KMS-11 (cell line): ENCODE data around the gene GBP4.

ENCODE experiments used
- H2AFZ ChIP-seq: fragments of 200-600 bp; sonication (generic); 2 replicates; pipeline ENCODE4 v1.6.1; 2016; ENCODE audit warnings: antibody characterized with exemption, mixed run types, low read depth
- H3K27ac ChIP-seq: fragments of 200-600 bp; sonication (generic); 2 replicates; pipeline ENCODE4 v1.6.1; 2016; ENCODE audit warnings: mild to moderate bottlenecking, mixed run types
- H3K27me3 ChIP-seq: fragments of 200-600 bp; sonication (generic); 2 replicates; pipeline ENCODE4 v1.6.1; 2017; ENCODE audit warnings: mild to moderate bottlenecking, low read depth, mixed run types, moderate library complexity; ENCODE audit not compliant: insufficient read depth
- H3K36me3 ChIP-seq: fragments of 200-600 bp; sonication (generic); 2 replicates; pipeline ENCODE4 v1.6.1; 2017; ENCODE audit warnings: mild to moderate bottlenecking, mixed run types; ENCODE audit not compliant: insufficient read depth
- H3K4me1 ChIP-seq: fragments of 200-600 bp; sonication (generic); 2 replicates; pipeline ENCODE4 v1.6.1; 2016; ENCODE audit warnings: mild to moderate bottlenecking, low read depth, mixed run types; ENCODE audit not compliant: poor library complexity, severe bottlenecking
- H3K4me2 ChIP-seq: fragments of 200-600 bp; sonication (generic); 2 replicates; pipeline ENCODE4 v1.7.0; 2016; ENCODE audit warnings: mild to moderate bottlenecking, mixed run types
- H3K4me3 ChIP-seq: fragments of 200-600 bp; sonication (generic); IDR thresholded peaks from 2 replicates; pipeline ENCODE4 v1.6.1; 2017; ENCODE audit warnings: low read depth, low read length, mixed read lengths; ENCODE audit not compliant: insufficient read depth
- H3K79me2 ChIP-seq: fragments of 200-600 bp; sonication (generic); 2 replicates; pipeline ENCODE4 v1.6.1; 2016; ENCODE audit warnings: low read depth, mixed run types; ENCODE audit not compliant: insufficient read depth
- H3K9ac ChIP-seq: fragments of 200-600 bp; sonication (generic); 2 replicates; pipeline ENCODE4 v1.6.1; 2016; ENCODE audit warnings: mild to moderate bottlenecking, mixed run types
- H4K20me1 ChIP-seq: fragments of 200-600 bp; sonication (generic); 2 replicates; pipeline ENCODE4 v1.6.1; 2016; ENCODE audit warnings: mild to moderate bottlenecking, mixed run types; ENCODE audit not compliant: insufficient read depth
- CTCF ChIP-seq: fragments of 200-600 bp; sonication (generic); conservative IDR thresholded peaks from 2 replicates; pipeline ENCODE4 v1.6.1; 2017; ENCODE audit warnings: low read depth, mild to moderate bottlenecking, antibody characterized with exemption, low read length, moderate library complexity, mixed read lengths

GBP4 gene

DNA sequence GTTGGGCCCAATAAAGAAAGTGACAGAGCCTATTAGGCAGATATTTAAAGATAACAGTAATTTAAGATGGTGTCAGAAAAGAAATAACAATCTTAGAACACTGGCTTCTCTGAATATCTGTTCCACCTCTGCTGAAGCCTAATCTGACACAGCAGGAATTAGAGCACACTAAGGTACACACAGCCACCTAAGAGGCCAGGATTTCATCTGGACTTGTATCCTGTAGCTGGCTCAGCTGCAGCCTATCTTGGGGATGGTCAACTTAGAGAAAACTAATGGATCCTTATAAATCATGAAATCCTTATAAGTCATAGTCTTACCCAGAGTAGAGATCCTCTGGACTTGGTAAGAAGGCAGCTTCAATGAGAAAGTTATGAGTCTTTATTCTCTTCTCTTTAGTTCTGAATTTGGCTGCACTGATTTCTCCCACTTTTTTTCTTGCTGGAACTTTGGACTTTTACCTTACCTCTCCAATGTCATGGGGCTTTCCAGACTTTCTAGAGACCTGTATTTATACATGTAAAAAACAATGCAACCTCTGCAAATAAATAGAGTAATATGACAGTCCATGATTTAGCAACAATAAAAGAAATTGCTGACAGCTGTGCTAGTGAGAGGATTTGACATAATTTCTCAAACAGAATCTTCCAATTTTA, 23.0 kb downstream of the GBP4 start, which contains the start of gene GBP7:
GBP7 (minus strand) TSS at position 403 of the 656 bp plus-strand sequence. CDS start 4,068 bp downstream, outside the sequence.
- no peak within 1 kb of the TSS for H2AFZ ChIP-seq
- no peaks in the 10 kb centered on the region for H4K20me1 ChIP-seq
- no peak within 1 kb of the TSS for H3K4me3 ChIP-seq
- no peaks in the 10 kb centered on the region for H3K4me1 ChIP-seq
- no peaks in the 10 kb centered on the region for H3K79me2 ChIP-seq
- no peak within 1 kb of the TSS for H3K9ac ChIP-seq
- H3K27ac ChIP-seq: no peak within 1 kb of the TSS
- no peak within 1 kb of the TSS for H3K4me2 ChIP-seq
- no peaks in the 10 kb centered on the region for H3K27me3 ChIP-seq
- no peak for TF ChIP-seq CTCF
- H3K36me3 ChIP-seq: no peaks in the 10 kb centered on the region

GRCh38 chr1:89174491-89174890, 24.3 kb downstream of the GBP4 start:
- no peak overlapping the region for H3K4me2 ChIP-seq
- H3K4me1 ChIP-seq: no peaks in the 10 kb centered on the region
- no peaks in the 10 kb centered on the region for H3K79me2 ChIP-seq
- no peak overlapping the region for H3K4me3 ChIP-seq
- no peak for TF ChIP-seq CTCF
- H3K9ac ChIP-seq: no peak overlapping the region
- no peak overlapping the region for H2AFZ ChIP-seq
- no peaks in the 10 kb centered on the region for H3K27me3 ChIP-seq
- H4K20me1 ChIP-seq: no peaks in the 10 kb centered on the region
- H3K36me3 ChIP-seq: no peaks in the 10 kb centered on the region
- H3K27ac ChIP-seq: no peak overlapping the region

GRCh38 chr1:89172468-89173143, 26.1 kb downstream of the GBP4 start:
- no peak overlapping the region for H3K4me2 ChIP-seq
- no peaks in the 10 kb centered on the region for H3K27me3 ChIP-seq
- no peaks in the 10 kb centered on the region for H3K4me1 ChIP-seq
- no peaks in the 10 kb centered on the region for H3K36me3 ChIP-seq
- no peak overlapping the region for H3K4me3 ChIP-seq
- TF ChIP-seq CTCF: no peak
- H3K9ac ChIP-seq: no peak overlapping the region
- no peaks in the 10 kb centered on the region for H4K20me1 ChIP-seq
- no peaks in the 10 kb centered on the region for H3K79me2 ChIP-seq
- H2AFZ ChIP-seq: no peak overlapping the region
- H3K27ac ChIP-seq: no peak overlapping the region

- H3K79me2 ChIP-seq: no peaks in the 10 kb centered on the region
- no peak overlapping the region for H2AFZ ChIP-seq
- H4K20me1 ChIP-seq: no peaks in the 10 kb centered on the region
Measured at GRCh38 chr1:89171067-89171438, 27.7 kb downstream of the GBP4 start.

More at GRCh38 chr1:89171067-89171438, 27.7 kb downstream of the GBP4 start:
- no peaks in the 10 kb centered on the region for H3K36me3 ChIP-seq
- H3K4me1 ChIP-seq: no peaks in the 10 kb centered on the region
- no peak overlapping the region for H3K4me2 ChIP-seq
- no peak overlapping the region for H3K27ac ChIP-seq
- no peaks in the 10 kb centered on the region for H3K27me3 ChIP-seq
- H3K9ac ChIP-seq: no peak overlapping the region
- H3K4me3 ChIP-seq: no peak overlapping the region
- TF ChIP-seq CTCF: no peak
